Esophagus muscularis mucosa (tissue), 4 donors: Measurements from ENCODE around the gene EDDM3A. TPM values are rescaled to one million over a fixed set of nuclear protein-coding genes. Genes with fewer than 3 reads are reported as not detected.

Source experiments
- DNase-seq: peaks from one replicate; pipeline ENCODE4 v3.0.0-alpha.2; 2017; ENCODE audit errors: extremely low spot score
- H3K27ac ChIP-seq, 4 donors: fragments of 200-600 bp; sonication (generic); replicated peaks in 1 of 4; 1 replicate in 3 of 4; 2 replicates in 1 of 4; pipeline ENCODE4 v1.5.1; 2016 to 2019; ENCODE audit warnings: mild to moderate bottlenecking in 1 of 4
- H3K27me3 ChIP-seq, 4 donors: fragments of 200-600 bp; sonication (generic); one replicate each; pipeline versions ENCODE4 v1.5.1 to v1.6.0; 2016 to 2019
- H3K36me3 ChIP-seq, 4 donors: fragments of 200-600 bp; sonication (generic); one replicate each; pipeline ENCODE4 v1.5.1; 2016 to 2019
- H3K4me1 ChIP-seq, 4 donors: fragments of 200-600 bp; sonication (generic); one replicate each; pipeline ENCODE4 v1.5.1; 2016 to 2019
- H3K4me3 ChIP-seq, 4 donors: fragments of 200-600 bp; sonication (generic); 1 replicate in 2 of 4; 2 replicates in 2 of 4; pipeline ENCODE4 v1.5.1; 2016 to 2019; ENCODE audit warnings: mild to moderate bottlenecking in 4 of 4, moderate library complexity in 1 of 4
- H3K9me3 ChIP-seq, 4 donors: fragments of 200-600 bp; sonication (generic); 1 replicate in 3 of 4; 2 replicates in 1 of 4; pipeline ENCODE4 v1.5.1; 2016 to 2019
- CTCF ChIP-seq, 3 experiments: fragments of 200-600 bp in 2 of 3; fragments of 450-650 bp in 1 of 3; sonication (generic) in 2 of 3; IDR thresholded peaks; one replicate each; pipeline ENCODE4 v1.5.1; 2017 to 2019; ENCODE audit warnings: antibody characterized with exemption in 3 of 3, mild to moderate bottlenecking in 2 of 3, moderate library complexity in 1 of 3
- EP300 ChIP-seq: sonication (generic); formaldehyde crosslinking; IDR thresholded peaks from one replicate; pipeline ENCODE4 v1.6.1; 2017; ENCODE audit warnings: antibody characterized with exemption
- POLR2A ChIP-seq: fragments of 450-650 bp; IDR thresholded peaks from one replicate; pipeline ENCODE4 v1.6.1; 2017; ENCODE audit warnings: antibody characterized with exemption, moderate library complexity, mild to moderate bottlenecking, low read depth
- POLR2AphosphoS5 ChIP-seq, 2 donors: sonication (generic); formaldehyde crosslinking; IDR thresholded peaks; one replicate each; pipeline ENCODE4 v1.6.1; 2017; ENCODE audit warnings: antibody characterized with exemption in 2 of 2
- WGBS: methylation state at CpG from one replicate; pipeline ENCODE4 v1.1.5; 2018; 5-methylcytosine and 5-hydroxymethylcytosine counted together
- intact Hi-C: fragments of 100-400 bp; cut with DNase I; formaldehyde crosslinking; loops from one replicate; pipeline ENCODE4 v1.15.1; 2023
- total RNA-seq, 4 donors: library from RNA; depleted of rRNA; stranded (reverse); fragments of >200 nt; gene quantifications; one replicate each; pipeline versions ENCODE4 v1.1.0 to v1.2.1, GENCODE V29; 2016

Gene EDDM3A
- total RNA-seq, 4 donors from 2014 or later, result not detected

DNA sequence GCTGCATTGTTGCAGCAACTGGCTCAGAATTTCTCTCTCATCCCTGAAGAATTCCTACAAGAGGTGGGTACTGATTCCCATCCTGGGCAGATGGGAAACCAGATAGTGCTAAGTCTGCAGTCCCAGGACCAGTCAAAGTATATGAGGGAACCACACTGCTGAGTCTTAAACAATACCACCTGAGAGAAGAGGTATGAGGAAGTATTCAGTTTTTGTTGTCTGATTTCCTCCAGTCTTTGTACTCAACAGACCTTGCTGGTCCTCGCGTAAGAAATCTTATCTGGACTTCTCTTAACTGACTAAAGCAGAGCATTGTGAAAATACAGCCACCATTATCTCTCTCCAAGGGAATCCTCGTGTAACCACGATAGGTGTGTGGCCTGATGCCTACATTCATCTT is 3.6 kb upstream of the EDDM3A start:
- WGBS, result 92% methylated on average over 4 of the region's 4 CpGs
- Histone ChIP-seq H3K36me3 (no peaks in the 10 kb centered on the region), H3K4me3 (no peak overlapping the region), H3K9me3 (no peaks in the 10 kb centered on the region), H3K27ac (no peak overlapping the region), H3K4me1 (no peaks in the 10 kb centered on the region), H3K27me3 (no peaks in the 10 kb centered on the region)
- intact Hi-C loops, result no loop called here
- TF ChIP-seq POLR2A (no peak), POLR2AphosphoS5 (IDR thresholded peaks at IDR 0.05) (no peak), CTCF (IDR thresholded peaks at IDR 0.05) (no peak), EP300 (no peak)
- DNase-seq, result no peak

- Histone ChIP-seq H3K4me1 (no peaks in the 10 kb centered on the region), H3K4me3 (no peak overlapping the region), H3K9me3 (no peaks in the 10 kb centered on the region), H3K36me3 (no peaks in the 10 kb centered on the region), H3K27me3 (no peaks in the 10 kb centered on the region), H3K27ac (no peak overlapping the region)
- intact Hi-C loops, result no loop called here
- 94% methylated on average over 2 of the region's 2 CpGs for WGBS
- no peak for DNase-seq
- TF ChIP-seq CTCF (IDR thresholded peaks at IDR 0.05) (no peak), EP300 (no peak), POLR2A (no peak), POLR2AphosphoS5 (IDR thresholded peaks at IDR 0.05) (no peak)
These were observed 2.1 kb upstream of the EDDM3A start for GRCh38 chr14:20743556-20743955.

GRCh38 chr14:20746566-20746965 is 879 bp downstream of the EDDM3A start:
- TF ChIP-seq POLR2AphosphoS5 (IDR thresholded peaks at IDR 0.05), result no peak
- no peak for TF ChIP-seq EP300
- TF ChIP-seq CTCF (IDR thresholded peaks at IDR 0.05), result no peak
- no peak for TF ChIP-seq POLR2A
- DNase-seq, result no peak
- WGBS, result 92% methylated on average over 3 of the region's 3 CpGs

GRCh38 chr14:20748439-20748838 is 2.8 kb downstream of the EDDM3A start:
- DNase-seq, result no peak
- Histone ChIP-seq H3K27ac (no peak overlapping the region), H3K4me1 (no peaks in the 10 kb centered on the region), H3K27me3 (no peaks in the 10 kb centered on the region), H3K36me3 (no peaks in the 10 kb centered on the region), H3K9me3 (peaks cover 0 to 16% (median 12%) of the 10 kb centered on the region in 4 donors), H3K4me3 (no peak overlapping the region)
- 94% methylated on average over 2 of the region's 2 CpGs for WGBS
- TF ChIP-seq POLR2AphosphoS5 (IDR thresholded peaks at IDR 0.05) (no peak), CTCF (IDR thresholded peaks at IDR 0.05) (no peak), POLR2A (no peak), EP300 (no peak)
- intact Hi-C loops, result no loop called here

More at GRCh38 chr14:20746566-20746965, 879 bp downstream of the EDDM3A start:
- intact Hi-C loops, result no loop called here
- Histone ChIP-seq H3K9me3 (peaks cover 0 to 1% (median under 1%) of the 10 kb centered on the region in 4 donors), H3K27me3 (no peaks in the 10 kb centered on the region), H3K27ac (no peak overlapping the region), H3K36me3 (no peaks in the 10 kb centered on the region), H3K4me3 (no peak overlapping the region), H3K4me1 (no peaks in the 10 kb centered on the region)

DNA sequence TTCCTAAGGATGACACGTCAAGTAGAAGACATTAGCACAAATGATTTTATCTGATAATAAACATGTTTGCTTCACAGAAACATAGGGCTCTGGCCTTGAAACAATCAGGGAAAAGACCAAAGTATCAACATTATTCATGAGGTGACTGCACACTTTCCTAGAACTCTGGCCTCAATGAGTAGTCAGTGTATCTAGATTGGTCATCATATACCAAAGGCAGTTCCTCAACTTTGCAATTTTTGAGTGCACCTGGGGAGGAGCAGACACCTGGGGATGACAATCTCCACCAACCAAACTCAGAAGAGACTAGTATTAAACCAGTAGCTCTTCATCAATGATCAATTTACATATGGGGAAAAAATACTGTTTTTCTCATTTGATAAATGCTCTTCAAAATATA is 4.5 kb downstream of the EDDM3A start:
- no peak for DNase-seq
- Histone ChIP-seq H3K27ac (no peak overlapping the region), H3K4me3 (no peak overlapping the region), H3K4me1 (peaks cover 0 to 3% (median 0%) of the 10 kb centered on the region in 4 donors), H3K36me3 (no peaks in the 10 kb centered on the region), H3K9me3 (peaks cover 0 to 16% (median 12%) of the 10 kb centered on the region in 4 donors), H3K27me3 (no peaks in the 10 kb centered on the region)
- intact Hi-C loops, result no loop called here
- 79% methylated on average over 1 of the region's 1 CpG for WGBS
- TF ChIP-seq CTCF (IDR thresholded peaks at IDR 0.05) (no peak), EP300 (no peak), POLR2AphosphoS5 (IDR thresholded peaks at IDR 0.05) (no peak), POLR2A (no peak)
